Osteoblast (primary cell): ENCODE measurements around the gene CCDC170. TPM values are rescaled to one million over a fixed set of nuclear protein-coding genes. Genes with fewer than 3 reads are reported as not detected.
A peak's percentile ranks its signal among the peaks of the same experiment; 100 is the strongest.

Experiments used
- DNase-seq: peaks from one replicate; pipeline ENCODE4 v3.0.0; 2011; ENCODE audit warnings: low spot score, mixed read lengths; ENCODE audit not compliant: insufficient read length; ENCODE audit errors: missing footprints
- H2AFZ ChIP-seq: 2 replicates; pipeline ENCODE4 v1.6.0; 2011; ENCODE audit warnings: mild to moderate bottlenecking, low read length
- H3K27ac ChIP-seq: 2 replicates; pipeline ENCODE4 v1.5.1; 2011; ENCODE audit warnings: mild to moderate bottlenecking, low read depth, low read length, moderate library complexity
- H3K27me3 ChIP-seq: 2 replicates; pipeline ENCODE4 v1.6.0; 2012; ENCODE audit warnings: mild to moderate bottlenecking, control low read depth, inconsistent platforms, low read length, moderate library complexity; ENCODE audit not compliant: insufficient read depth
- H3K36me3 ChIP-seq: 2 replicates; pipeline ENCODE4 v1.5.1; 2011; ENCODE audit warnings: mild to moderate bottlenecking, low read length, control low read depth, moderate library complexity; ENCODE audit not compliant: insufficient read depth
- H3K4me1 ChIP-seq: 2 replicates; pipeline ENCODE4 v1.5.1; 2011; ENCODE audit warnings: mild to moderate bottlenecking, low read length, control low read depth, moderate library complexity; ENCODE audit not compliant: insufficient read depth
- H3K4me2 ChIP-seq: 2 replicates; pipeline ENCODE4 v1.6.0; 2011; ENCODE audit warnings: mild to moderate bottlenecking, low read length; ENCODE audit not compliant: insufficient read depth
- H3K4me3 ChIP-seq: fragments of 200-600 bp; sonication (generic); 3 replicates; pipeline ENCODE4 v1.5.1; 2012; ENCODE audit warnings: mild to moderate bottlenecking, low read length, inconsistent platforms; ENCODE audit not compliant: insufficient read depth
- H3K79me2 ChIP-seq: 2 replicates; pipeline ENCODE4 v1.6.0; 2012; ENCODE audit warnings: mild to moderate bottlenecking, low read length, control low read depth, inconsistent platforms; ENCODE audit not compliant: insufficient read depth
- H3K9me3 ChIP-seq: 2 replicates; pipeline ENCODE4 v1.5.1; 2011; ENCODE audit warnings: low read depth, low read length, control low read depth
- H4K20me1 ChIP-seq: 2 replicates; pipeline ENCODE4 v1.6.0; 2012; ENCODE audit warnings: mild to moderate bottlenecking, low read length, control low read depth; ENCODE audit not compliant: insufficient read depth
- total RNA-seq: library from RNA; depleted of rRNA; stranded (reverse); fragments of >200 nt; gene quantifications from 2 replicates; pipeline ENCODE4 v1.2.3, GENCODE V29; 2012
- TF ChIP-seq, protein P1 (sequence below): IDR thresholded peaks from 2 replicates; pipeline ENCODE4 v1.5.1; 2011; ENCODE audit warnings: mild to moderate bottlenecking, low read depth, low read length, moderate library complexity; ENCODE audit errors: extremely low read depth

The CCDC170 gene
- total RNA-seq, 1 donor: 1.8 TPM

DNA sequence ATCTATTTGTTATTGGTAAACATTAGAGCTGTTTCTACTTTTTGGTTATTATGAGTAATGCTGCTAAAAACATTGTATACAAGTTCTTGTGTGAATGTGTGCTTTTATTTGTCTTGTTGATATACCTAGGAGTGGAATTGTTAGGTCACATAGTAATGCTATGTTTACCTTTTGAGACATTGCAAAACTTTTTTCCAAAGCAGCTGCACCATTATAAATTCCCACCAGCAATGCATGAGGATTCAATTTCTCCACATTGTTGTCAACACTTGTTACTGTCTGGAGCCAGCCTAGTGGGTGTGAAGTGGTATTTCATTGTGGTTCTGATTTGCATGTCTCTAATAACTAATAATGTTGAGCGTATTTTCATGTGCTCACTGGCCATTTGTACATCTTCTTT, 145.9 kb downstream of the CCDC170 start:
- H3K9me3 ChIP-seq: no peaks in the 10 kb centered on the region
- no peaks in the 10 kb centered on the region for H4K20me1 ChIP-seq
- H2AFZ ChIP-seq: no peak overlapping the region
- no peak overlapping the region for H3K4me2 ChIP-seq
- H3K79me2 ChIP-seq: no peaks in the 10 kb centered on the region
- H3K4me1 ChIP-seq: no peaks in the 10 kb centered on the region
- no peak overlapping the region for H3K27ac ChIP-seq
- H3K4me3 ChIP-seq: no peak overlapping the region
- no peak for DNase-seq
- no peaks in the 10 kb centered on the region for H3K27me3 ChIP-seq
- no peaks in the 10 kb centered on the region for H3K36me3 ChIP-seq
- TF ChIP-seq, protein P1, sequence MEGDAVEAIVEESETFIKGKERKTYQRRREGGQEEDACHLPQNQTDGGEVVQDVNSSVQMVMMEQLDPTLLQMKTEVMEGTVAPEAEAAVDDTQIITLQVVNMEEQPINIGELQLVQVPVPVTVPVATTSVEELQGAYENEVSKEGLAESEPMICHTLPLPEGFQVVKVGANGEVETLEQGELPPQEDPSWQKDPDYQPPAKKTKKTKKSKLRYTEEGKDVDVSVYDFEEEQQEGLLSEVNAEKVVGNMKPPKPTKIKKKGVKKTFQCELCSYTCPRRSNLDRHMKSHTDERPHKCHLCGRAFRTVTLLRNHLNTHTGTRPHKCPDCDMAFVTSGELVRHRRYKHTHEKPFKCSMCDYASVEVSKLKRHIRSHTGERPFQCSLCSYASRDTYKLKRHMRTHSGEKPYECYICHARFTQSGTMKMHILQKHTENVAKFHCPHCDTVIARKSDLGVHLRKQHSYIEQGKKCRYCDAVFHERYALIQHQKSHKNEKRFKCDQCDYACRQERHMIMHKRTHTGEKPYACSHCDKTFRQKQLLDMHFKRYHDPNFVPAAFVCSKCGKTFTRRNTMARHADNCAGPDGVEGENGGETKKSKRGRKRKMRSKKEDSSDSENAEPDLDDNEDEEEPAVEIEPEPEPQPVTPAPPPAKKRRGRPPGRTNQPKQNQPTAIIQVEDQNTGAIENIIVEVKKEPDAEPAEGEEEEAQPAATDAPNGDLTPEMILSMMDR: no peak

DNA sequence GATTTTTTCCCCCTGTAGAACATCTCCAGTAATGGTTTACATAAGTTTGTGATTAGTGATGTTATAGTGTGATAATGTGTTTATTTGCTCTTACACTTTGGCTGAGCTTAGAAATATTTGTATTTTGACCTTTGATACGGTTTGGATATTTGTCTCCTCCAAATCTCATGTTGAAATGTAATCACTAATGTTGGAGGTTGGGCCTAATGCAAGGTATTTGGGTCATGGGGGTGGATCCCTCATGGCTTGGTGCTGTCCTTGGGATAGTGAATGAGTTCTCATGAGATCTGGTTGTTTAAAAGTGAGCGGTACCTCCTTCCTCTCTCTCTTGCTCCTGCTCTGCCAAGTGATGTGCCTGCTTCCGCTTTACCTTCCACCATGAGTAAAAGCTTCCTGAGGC, 147.2 kb downstream of the CCDC170 start:
- no peaks in the 10 kb centered on the region for H3K4me1 ChIP-seq
- H3K4me3 ChIP-seq: no peak overlapping the region
- no peaks in the 10 kb centered on the region for H3K36me3 ChIP-seq
- H3K4me2 ChIP-seq: no peak overlapping the region
- no peak for DNase-seq
- no peaks in the 10 kb centered on the region for H4K20me1 ChIP-seq
- no peaks in the 10 kb centered on the region for H3K9me3 ChIP-seq
- TF ChIP-seq, protein P1: no peak
- H2AFZ ChIP-seq: no peak overlapping the region
- H3K27me3 ChIP-seq: no peaks in the 10 kb centered on the region
- H3K27ac ChIP-seq: no peak overlapping the region
- no peaks in the 10 kb centered on the region for H3K79me2 ChIP-seq

DNA sequence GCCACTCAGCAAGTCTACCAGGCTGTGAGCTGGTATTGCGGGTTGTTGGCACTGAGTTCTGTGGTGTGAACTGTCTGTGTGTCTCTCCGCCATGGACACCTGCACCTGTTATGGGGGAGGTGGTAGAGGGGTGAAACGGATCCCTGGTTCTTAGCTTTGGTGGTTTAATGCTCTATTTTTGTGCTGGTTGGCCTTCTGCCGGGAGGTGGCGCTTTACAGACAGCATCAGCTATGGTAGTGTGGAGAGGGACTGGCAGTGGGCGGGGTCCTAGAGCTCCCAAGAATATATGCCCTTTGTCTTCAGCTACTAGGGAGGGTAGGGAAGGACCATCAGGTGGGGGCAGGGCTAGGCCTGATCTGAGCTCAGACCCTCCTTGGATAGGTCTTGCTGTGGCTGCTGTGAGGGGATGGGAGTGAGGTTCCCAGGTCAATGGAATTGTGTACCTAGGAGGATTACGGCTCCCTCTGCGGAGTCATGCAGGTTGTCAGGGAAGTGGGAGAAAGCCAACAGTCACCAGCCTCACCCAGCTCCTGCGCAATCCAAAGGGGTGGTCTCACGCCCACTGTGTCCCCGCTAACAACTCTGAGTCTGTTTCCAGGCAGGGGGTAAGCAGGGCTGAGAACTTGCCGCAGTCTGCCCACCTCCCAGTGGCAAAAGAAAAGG, 154.3 kb downstream of the CCDC170 start:
- Histone ChIP-seq H3K79me2 (no peaks in the 10 kb centered on the region), H3K4me2 (no peak overlapping the region), H3K9me3 (no peaks in the 10 kb centered on the region), H3K4me1 (peaks cover 2% of the 10 kb centered on the region), H3K4me3 (no peak overlapping the region), H4K20me1 (no peaks in the 10 kb centered on the region), H3K36me3 (no peaks in the 10 kb centered on the region), H3K27me3 (no peaks in the 10 kb centered on the region), H3K27ac (no peak overlapping the region), H2AFZ (no peak overlapping the region)
- TF ChIP-seq, protein P1: peak; percentile 22
- DNase-seq: no peak

DNA sequence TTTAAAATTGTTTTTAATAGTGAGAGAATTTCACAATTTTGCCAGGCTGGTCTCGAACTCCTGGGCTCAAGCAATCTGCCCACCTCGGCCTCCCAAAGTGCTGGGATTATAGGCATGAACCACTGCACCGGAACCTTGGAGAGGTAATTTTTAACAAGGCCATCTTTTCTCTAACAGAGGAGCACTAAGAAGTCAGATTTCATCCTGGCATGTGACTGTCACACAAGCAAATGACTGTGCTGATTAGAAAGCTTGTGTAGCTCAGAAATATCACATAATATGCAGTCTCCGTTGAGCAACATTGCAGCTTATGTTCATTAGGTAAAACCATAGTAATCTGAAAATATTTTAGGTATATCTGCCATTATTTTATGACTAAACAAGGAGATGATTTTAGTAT, 156.0 kb downstream of the CCDC170 start:
- Histone ChIP-seq H3K4me3 (no peak overlapping the region), H3K79me2 (no peaks in the 10 kb centered on the region), H3K9me3 (no peaks in the 10 kb centered on the region), H4K20me1 (no peaks in the 10 kb centered on the region), H3K4me2 (no peak overlapping the region), H3K27me3 (no peaks in the 10 kb centered on the region), H3K4me1 (peaks cover 2% of the 10 kb centered on the region), H2AFZ (no peak overlapping the region), H3K36me3 (no peaks in the 10 kb centered on the region), H3K27ac (no peak overlapping the region)
- DNase-seq: peak; percentile 51
- TF ChIP-seq, protein P1: no peak
